HG02763 (cell line): ENCODE data around the gene FAM89A.
A peak's percentile ranks its signal among the peaks of the same experiment; 100 is the strongest.
"Not testable (repeated sequence)": the region's sequence is repeated elsewhere in the genome, so short reads cannot be mapped to it uniquely, and the experiment has no call there.

Experiments
- ATAC-seq: cut with Tn5 transposase; IDR thresholded peaks from one replicate; pipeline ENCODE4 v1.9.1; 2021; ENCODE audit warnings: mild to moderate bottlenecking, moderate library complexity; ENCODE audit not compliant: unreplicated experiment

FAM89A gene

GRCh38 chr1:231058416-231059109 lies 18.5 kb upstream of the FAM89A start:
- no peak for ATAC-seq

GRCh38 chr1:231057410-231057809 lies 17.4 kb upstream of the FAM89A start:
- ATAC-seq = no peak

GRCh38 chr1:231055271-231055670 lies 15.2 kb upstream of the FAM89A start:
- ATAC-seq = no peak

- ATAC-seq = no peak
Observed at GRCh38 chr1:231053493-231054162, 13.6 kb upstream of the FAM89A start.

GRCh38 chr1:231052777-231053176 lies 12.7 kb upstream of the FAM89A start:
- ATAC-seq = no peak

GRCh38 chr1:231050932-231051331 lies 10.9 kb upstream of the FAM89A start:
- not testable (repeated sequence) for ATAC-seq

GRCh38 chr1:231050395-231050794 lies 10.3 kb upstream of the FAM89A start:
- ATAC-seq = no peak

- no peak for ATAC-seq
Observed at GRCh38 chr1:231049121-231049979, 9.3 kb upstream of the FAM89A start.

GRCh38 chr1:231048419-231048818 lies 8.4 kb upstream of the FAM89A start:
- ATAC-seq = not testable (repeated sequence)

GRCh38 chr1:231047529-231047928 lies 7.5 kb upstream of the FAM89A start:
- ATAC-seq = not testable (repeated sequence)

- no peak for ATAC-seq
Observed at GRCh38 chr1:231046730-231047395, 6.8 kb upstream of the FAM89A start.

- ATAC-seq = not testable (repeated sequence)
Observed at GRCh38 chr1:231045921-231046729, 6.1 kb upstream of the FAM89A start.

GRCh38 chr1:231045286-231045685 lies 5.2 kb upstream of the FAM89A start:
- no peak for ATAC-seq

- no peak for ATAC-seq
Observed at GRCh38 chr1:231044588-231044987, 4.5 kb upstream of the FAM89A start.

GRCh38 chr1:231041719-231042261 lies 1.7 kb upstream of the FAM89A start:
- ATAC-seq = no peak

GRCh38 chr1:231040800-231041718 lies 1.0 kb upstream of the FAM89A start:
- no peak for ATAC-seq

- ATAC-seq = peak; percentile 25
Observed at GRCh38 chr1:231039161-231040018, 664 bp downstream of the FAM89A start.
